A549 treated with Mapracorat at 1 μM for 4 hours (cell line): Measurements from ENCODE around the gene CKMT1B. TPM values are rescaled to one million over a fixed set of nuclear protein-coding genes. Genes with fewer than 3 reads are reported as not detected.

Experiments
- total RNA-seq: library from RNA; stranded (reverse); fragments of 200-300 nt; extraction: Qiagen RNA extraction; gene quantifications from 5 replicates; pipeline ENCODE4 v1.2.3, GENCODE V29; 2022

Gene CKMT1B
- total RNA-seq: 2.7 to 5.1 TPM (median 3.3 TPM) in 5 replicates

DNA sequence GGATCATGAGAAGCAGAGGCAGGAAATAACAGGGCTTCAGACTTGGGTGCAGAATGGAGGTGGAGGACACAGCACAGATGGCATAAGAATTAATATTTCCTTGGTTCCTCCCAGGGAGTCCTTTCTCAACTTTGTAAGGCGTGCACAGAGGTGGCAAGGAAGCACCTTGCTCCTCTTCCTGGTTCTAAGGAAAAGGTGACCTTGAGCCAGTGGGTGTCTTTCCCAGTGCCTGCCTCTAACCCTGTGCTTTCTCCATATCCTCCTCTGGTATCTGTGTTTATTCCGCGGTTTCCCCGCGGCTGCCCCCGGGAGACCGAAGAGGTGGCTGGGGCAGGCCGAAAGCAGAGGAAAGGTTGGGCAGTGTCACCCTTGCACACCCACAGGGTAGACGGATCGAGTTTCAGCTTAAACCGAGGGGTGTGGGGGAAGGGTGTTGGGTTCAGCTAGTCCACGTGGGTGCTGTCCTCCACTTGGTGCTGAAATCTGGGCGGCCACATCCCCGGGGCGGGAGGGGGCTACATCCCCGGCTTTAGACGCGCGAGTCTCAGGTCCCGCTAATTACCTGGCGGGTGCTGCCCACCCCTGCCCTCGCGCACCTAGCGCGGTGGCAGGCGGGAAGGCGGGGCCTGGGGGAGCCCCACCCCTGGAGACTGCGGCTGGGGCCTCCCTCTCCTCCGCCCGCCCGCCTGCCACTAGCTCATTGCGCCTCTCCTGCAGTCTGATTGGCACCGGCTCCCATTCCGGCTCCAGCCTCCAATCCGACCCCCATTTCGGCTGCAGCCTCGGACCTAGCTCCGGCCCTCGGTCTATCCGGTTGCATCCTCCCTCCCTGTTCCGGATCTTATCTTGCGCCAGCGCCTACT, at the start of gene CKMT1B:
CKMT1B (plus strand) TSS at position 700 of the 863 bp plus-strand sequence. CDS start 192 bp downstream, outside the sequence.

DNA sequence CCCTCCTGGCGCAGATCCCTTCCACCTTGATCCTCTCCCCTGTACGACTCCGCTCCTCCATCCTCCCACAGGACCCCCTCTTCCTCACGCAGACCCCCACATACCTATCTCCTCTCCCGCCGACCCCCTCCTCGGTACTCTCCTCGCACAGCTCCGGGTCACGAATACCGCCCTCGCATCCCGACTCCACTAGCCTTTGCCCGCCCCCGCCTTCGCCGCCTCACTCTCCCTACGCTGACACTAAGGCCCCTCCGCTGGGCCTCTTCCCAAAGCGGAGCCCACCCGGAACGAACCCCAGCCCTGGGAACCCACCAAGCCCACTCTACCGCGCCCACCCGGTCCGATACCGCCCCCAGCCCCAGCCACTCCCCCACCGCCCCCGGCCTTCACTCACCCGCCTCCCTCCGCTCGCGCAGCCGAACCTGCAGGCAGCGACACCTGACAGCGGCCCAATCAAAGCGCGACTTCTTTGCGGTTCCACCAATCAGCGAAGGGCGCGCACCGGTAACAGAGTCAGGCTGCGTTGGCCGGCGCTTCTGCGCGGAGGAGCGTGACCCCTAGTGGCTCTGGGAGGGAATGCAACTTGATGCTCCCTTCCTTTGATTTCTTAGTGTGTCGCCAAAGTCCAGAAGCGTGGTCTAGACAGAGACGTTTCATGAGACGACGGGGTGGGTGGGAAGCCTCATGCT, 3.9 kb upstream of the CKMT1B start, which contains the start of gene PPIP5K1:
PPIP5K1 (minus strand) TSS at position 431 of the 689 bp plus-strand sequence. CDS start 5,704 bp downstream, outside the sequence.

DNA sequence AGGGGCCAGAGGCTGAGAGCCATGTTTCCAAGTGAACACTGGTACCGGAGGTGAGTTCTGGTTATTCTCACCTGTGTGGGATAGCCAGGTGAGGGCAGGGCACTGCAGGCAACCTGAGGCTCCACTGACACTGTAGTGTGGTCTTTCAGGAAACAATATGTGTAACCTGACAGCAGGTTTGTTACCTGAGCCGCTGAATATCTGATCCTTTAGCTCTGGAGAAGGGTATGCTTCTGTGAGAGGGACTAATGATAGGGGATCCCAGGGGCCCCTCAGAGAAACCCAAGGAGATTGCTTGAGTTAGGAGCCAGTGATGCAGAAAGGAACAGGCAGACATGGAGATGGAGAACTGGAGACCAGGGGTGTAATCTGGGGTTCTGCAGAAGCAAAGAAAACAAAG, 24.9 kb downstream of the CKMT1B start, which contains the start of gene STRC:
STRC (minus strand) TSS at position 101 of the 400 bp plus-strand sequence; CDS start at position 23, 78 bp downstream.

Other genes starting within 250 kb of the CKMT1B start
- 7.1 to 9.5 TPM (median 8.2 TPM) in 5 replicates for gene ZSCAN29, start 223.0 kb upstream of the CKMT1B start, total RNA-seq
- 3.8 to 8.1 TPM (median 5.9 TPM) in 5 replicates for gene TUBGCP4, start 222.9 kb upstream of the CKMT1B start, total RNA-seq
- 15.8 to 18.4 TPM (median 17.0 TPM) in 5 replicates for gene TP53BP1, start 100.9 kb upstream of the CKMT1B start, total RNA-seq
- gene MAP1A, start 76.4 kb upstream of the CKMT1B start, total RNA-seq: 0.57 to 0.66 TPM (median 0.64 TPM) in 5 replicates
- gene PPIP5K1, start 3.8 kb upstream of the CKMT1B start, total RNA-seq: 4.7 to 7.8 TPM (median 6.9 TPM) in 5 replicates
- gene STRC, start 24.8 kb downstream of the CKMT1B start, total RNA-seq: 0.12 to 0.30 TPM (median 0.23 TPM) in 4 of 5 replicates, not detected in the other
- 0.39 to 1.3 TPM (median 0.48 TPM) in 5 replicates for gene CATSPER2, start 54.8 kb downstream of the CKMT1B start, total RNA-seq
- 2.0 to 3.5 TPM (median 2.7 TPM) in 5 replicates for gene CKMT1A, start 99.8 kb downstream of the CKMT1B start, total RNA-seq
- 274 to 366 TPM (median 360 TPM) in 5 replicates for gene PDIA3, start 152.4 kb downstream of the CKMT1B start, total RNA-seq
- 0.97 to 2.2 TPM (median 1.4 TPM) in 5 replicates for gene ELL3, start 182.9 kb downstream of the CKMT1B start, total RNA-seq
- gene SERF2, start 198.3 kb downstream of the CKMT1B start, total RNA-seq: 524 to 727 TPM (median 679 TPM) in 5 replicates
- gene SERINC4, start 206.2 kb downstream of the CKMT1B start, total RNA-seq: 0.07 to 0.08 TPM in 2 of 5 replicates, not detected in the others
- 4.0 to 12.2 TPM (median 4.2 TPM) in 5 replicates for gene HYPK, start 206.6 kb downstream of the CKMT1B start, total RNA-seq
- gene MFAP1, start 230.7 kb downstream of the CKMT1B start, total RNA-seq: 23.6 to 28.8 TPM (median 24.2 TPM) in 5 replicates
- 10.9 to 14.0 TPM (median 12.9 TPM) in 5 replicates for gene WDR76, start 233.0 kb downstream of the CKMT1B start, total RNA-seq